HG02798 (cell line): ENCODE results near the gene R3HDM1.

Experiments
- ATAC-seq: cut with Tn5 transposase; IDR thresholded peaks from one replicate; pipeline ENCODE4 v1.9.1; 2021; ENCODE audit warnings: mild to moderate bottlenecking; ENCODE audit not compliant: unreplicated experiment, poor library complexity

R3HDM1 gene

DNA sequence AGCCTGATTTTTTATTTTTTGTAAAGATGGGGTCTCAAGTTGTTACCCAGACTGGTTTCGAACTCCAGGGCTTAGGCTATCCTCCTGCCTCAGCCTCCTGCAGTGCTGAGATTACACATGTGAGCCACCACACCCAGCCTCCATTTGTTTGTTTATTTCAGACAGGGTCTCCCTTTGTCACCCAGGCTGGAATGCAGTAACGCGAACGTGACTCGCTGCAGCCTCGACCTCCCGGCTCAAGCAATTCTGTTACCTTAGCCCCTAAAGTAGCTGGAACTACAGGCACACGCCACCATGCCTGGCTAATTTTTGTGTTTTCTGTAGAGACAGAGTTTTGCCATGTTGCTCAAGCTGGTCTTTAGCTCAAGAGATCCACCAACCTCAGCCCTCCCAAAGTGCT lies 237.6 kb downstream of the R3HDM1 start:
- ATAC-seq: no peak

DNA sequence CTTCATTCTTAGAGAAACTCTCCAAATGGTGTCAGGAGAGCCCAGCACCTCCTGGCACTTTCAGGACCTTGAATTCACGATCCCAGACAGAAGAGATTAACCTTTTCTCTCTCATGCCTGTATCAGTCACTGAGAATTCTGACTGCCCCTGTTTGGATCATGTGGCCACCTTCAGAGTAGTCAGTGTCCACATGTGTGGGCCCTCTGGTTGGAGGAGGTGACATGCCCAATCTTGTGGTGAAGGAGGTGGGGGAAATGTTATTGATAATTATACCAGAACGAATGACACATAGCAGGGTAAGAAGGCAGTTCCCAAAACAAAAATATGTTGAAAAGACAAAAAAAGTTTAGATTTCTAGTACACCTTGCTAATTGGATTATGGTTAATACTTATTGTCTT lies 242.0 kb downstream of the R3HDM1 start:
- no peak for ATAC-seq

DNA sequence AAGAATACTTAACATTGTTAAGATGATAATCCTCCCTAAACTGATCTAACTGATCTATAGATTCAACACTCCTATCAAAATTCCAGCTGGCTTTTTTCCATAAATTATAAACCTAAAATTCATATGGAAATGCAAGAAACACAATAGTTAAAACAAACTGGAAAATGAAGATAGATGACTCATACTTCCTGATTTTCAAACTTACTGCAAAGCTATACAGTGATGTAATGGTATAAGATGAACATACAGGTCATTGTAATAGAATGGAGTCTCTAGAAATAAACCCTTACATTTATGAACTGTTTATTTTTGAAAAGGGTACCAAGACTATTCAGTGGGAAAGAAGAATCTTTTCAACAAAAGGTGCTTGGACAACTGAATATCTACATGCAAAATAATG lies 242.6 kb downstream of the R3HDM1 start:
- no peak for ATAC-seq
